B cell (primary cell): ENCODE results near the gene TBC1D2B. TPM values are rescaled to one million over a fixed set of nuclear protein-coding genes. Genes with fewer than 3 reads are reported as not detected.

Experiments
- ATAC-seq: fragments of 200-7000 bp; cut with Tn5 transposase; one replicate; pipeline ENCODE4 v1.10.0; 2021; ENCODE audit warnings: low read depth, mild to moderate bottlenecking, moderate number of reproducible peaks, moderate library complexity
- CTCF ChIA-PET: fragments of 350-600 bp; sonication (Branson Sonifier 250); formaldehyde crosslinking; loops from one replicate; lab custom pipeline; 2021; ENCODE audit warnings: antibody characterized with exemption, inconsistent platforms; lab: Charles Lee
- POLR2A ChIA-PET: fragments of 350-600 bp; sonication (Branson Sonifier 250); formaldehyde crosslinking; loops from one replicate; lab custom pipeline; 2021; ENCODE audit warnings: antibody characterized with exemption; lab: Charles Lee
- DNase-seq: peaks from one replicate; pipeline ENCODE4 v3.0.0; 2013
- H2AFZ ChIP-seq: 2 replicates; pipeline ENCODE4 v1.6.1; 2012; ENCODE audit warnings: mild to moderate bottlenecking, low read depth, low read length; ENCODE audit not compliant: insufficient read depth, poor library complexity, severe bottlenecking
- H3K27ac ChIP-seq, 2 donors: 1 replicate in 1 of 2; 2 replicates in 1 of 2; pipeline ENCODE4 v1.5.1; 2012 to 2013; ENCODE audit warnings: low read length in 2 of 2, mild to moderate bottlenecking in 2 of 2, moderate library complexity in 1 of 2
- H3K27me3 ChIP-seq, 4 experiments: fragments of 200-600 bp in 1 of 4; sonication (generic) in 1 of 4; replicated peaks in 1 of 4; 1 replicate in 2 of 4; 2 replicates in 2 of 4; pipeline versions ENCODE4 v1.6.1 to v1.7.0; 2013 to 2016; ENCODE audit warnings: low read length in 3 of 4, mild to moderate bottlenecking in 2 of 4, mixed read lengths in 1 of 4, moderate library complexity in 1 of 4; ENCODE audit not compliant: insufficient read depth in 4 of 4, control insufficient read depth in 3 of 4; ENCODE audit errors: control extremely low read depth in 1 of 4
- H3K36me3 ChIP-seq, 2 experiments: replicated peaks in 1 of 2; 1 replicate in 1 of 2; 2 replicates in 1 of 2; pipeline versions ENCODE4 v1.6.1 to v1.7.1; 2013; ENCODE audit warnings: low read length in 1 of 2; ENCODE audit not compliant: insufficient read depth in 2 of 2, control insufficient read depth in 1 of 2; ENCODE audit errors: control extremely low read depth in 1 of 2, extremely low read depth in 1 of 2
- H3K4me1 ChIP-seq, 2 donors: fragments of 200-600 bp in 1 of 2; sonication (generic) in 1 of 2; 1 replicate in 1 of 2; 2 replicates in 1 of 2; pipeline versions ENCODE4 v1.5.1 to v1.6.1; 2013 to 2017; ENCODE audit warnings: low read length in 2 of 2; ENCODE audit not compliant: control insufficient read depth in 2 of 2, insufficient read depth in 2 of 2
- H3K4me2 ChIP-seq: replicated peaks from 2 replicates; pipeline ENCODE3; 2012; ENCODE audit warnings: mild to moderate bottlenecking, low read depth, low read length; ENCODE audit not compliant: poor library complexity, severe bottlenecking
- H3K4me3 ChIP-seq, 5 experiments: fragments of 200-600 bp in 1 of 5; sonication (generic) in 1 of 5; 1 replicate in 3 of 5; 2 replicates in 2 of 5; pipeline versions ENCODE4 v1.5.1 to v1.7.0; 2011 to 2016; ENCODE audit warnings: low read length in 4 of 5, mild to moderate bottlenecking in 4 of 5, low read depth in 2 of 5, control low read depth in 1 of 5, moderate library complexity in 1 of 5; ENCODE audit not compliant: insufficient read depth in 1 of 5; ENCODE audit errors: control extremely low read depth in 1 of 5, extremely low read depth in 1 of 5
- H3K79me2 ChIP-seq: fragments of 200-600 bp; sonication (generic); one replicate; pipeline ENCODE4 v1.6.0; 2016; ENCODE audit warnings: low read length; ENCODE audit not compliant: control insufficient read depth, insufficient read depth
- H3K9ac ChIP-seq: fragments of 200-600 bp; sonication (generic); 2 replicates; pipeline ENCODE4 v1.6.1; 2017; ENCODE audit warnings: mild to moderate bottlenecking, low read length, moderate library complexity
- H3K9me3 ChIP-seq, 3 donors: one replicate each; pipeline versions ENCODE4 v1.6.1 to v1.7.1; 2013; ENCODE audit warnings: low read length in 2 of 3; ENCODE audit not compliant: control insufficient read depth in 2 of 3, insufficient read depth in 1 of 3; ENCODE audit errors: control extremely low read depth in 1 of 3
- H4K20me1 ChIP-seq: 2 replicates; pipeline ENCODE4 v1.6.0; 2012; ENCODE audit warnings: mild to moderate bottlenecking, low read length; ENCODE audit not compliant: insufficient read depth, control insufficient read depth, poor library complexity, severe bottlenecking
- H3K27ac Mint-ChIP-seq: one replicate; pipeline ENCODE4 v1.8.0; 2021; ENCODE audit warnings: mixed read lengths
- H3K27me3 Mint-ChIP-seq: one replicate; pipeline ENCODE4 v1.8.0; 2021; ENCODE audit warnings: mixed read lengths
- H3K4me1 Mint-ChIP-seq: one replicate; pipeline ENCODE4 v1.8.0; 2021; ENCODE audit warnings: mixed read lengths
- H3K4me3 Mint-ChIP-seq: one replicate; pipeline ENCODE4 v1.8.0; 2021; ENCODE audit warnings: mixed read lengths
- H3K9me3 Mint-ChIP-seq: one replicate; pipeline ENCODE4 v1.8.0; 2022; ENCODE audit warnings: mixed read lengths; ENCODE audit not compliant: insufficient read depth
- CTCF ChIP-seq: fragments of 200-600 bp; IDR thresholded peaks from one replicate; pipeline ENCODE4 v1.8.0; 2022; ENCODE audit warnings: antibody characterized with exemption, mild to moderate bottlenecking
- EZH2 ChIP-seq: IDR thresholded peaks from 2 replicates; pipeline ENCODE4 v1.6.1; 2012; ENCODE audit warnings: borderline replicate concordance, low read depth, mild to moderate bottlenecking, moderate library complexity, low read length; ENCODE audit not compliant: insufficient read depth, poor library complexity, severe bottlenecking
- WGBS: methylation state at CpG from one replicate; pipeline ENCODE4 v1.1.5; 2013; ENCODE audit warnings: missing lambda C conversion rate; ENCODE audit not compliant: insufficient coverage; 5-methylcytosine and 5-hydroxymethylcytosine counted together
- intact Hi-C: fragments of 100-400 bp; cut with micrococcal nuclease; formaldehyde crosslinking; loops from one replicate; pipeline ENCODE4 v1.10.0; 2022
- polyA plus RNA-seq: library from polyadenylated mRNA; depleted of rRNA; stranded (reverse); fragments of >200 nt; gene quantifications from 2 replicates; pipeline ENCODE4 v1.2.3, GENCODE V29; 2012
- total RNA-seq, 2 donors: library from RNA; stranded (reverse); fragments of 120-200 nt in 1 of 2; gene quantifications; 1 replicate in 1 of 2; 2 replicates in 1 of 2; pipeline versions ENCODE4 v1.2.3 to v1.2.4, GENCODE V29; 2013 to 2022

The TBC1D2B gene
- total and polyA plus RNA-seq, 2 donors (not counting 1 experiment from before 2014, with no cell fraction given): 8.5 to 26.1 TPM

- WGBS: 88% methylated on average over 5 of the region's 6 CpGs
Observed at GRCh38 chr15:78102741-78103140, 25.2 kb upstream of the TBC1D2B start.

GRCh38 chr15:78102211-78102610, 24.7 kb upstream of the TBC1D2B start:
- Histone ChIP-seq H3K27me3 (no peaks in the 10 kb centered on the region), H3K4me2 (no peak overlapping the region), H3K36me3 (no peaks in the 10 kb centered on the region), H3K4me1 (peaks cover 0 to 4% of the 10 kb centered on the region in 2 donors), H2AFZ (no peak overlapping the region), H3K79me2 (no peaks in the 10 kb centered on the region), H3K9me3 (peaks cover 0 to 3% (median 0%) of the 10 kb centered on the region in 3 donors), H3K9ac (no peak overlapping the region), H3K27ac (no peak overlapping the region), H4K20me1 (no peaks in the 10 kb centered on the region), H3K4me3 (no peak overlapping the region)
- DNase-seq (no peak), ATAC-seq (no peak)
- CTCF ChIA-PET: interaction anchor here (2.5 kb wide), 1 partner anchor 93 kb away, joined by 8 read pairs; no protein-coding TSS in a partner anchor
- intact Hi-C loops: no loop called here
- H3K4me3 Mint-ChIP-seq: no peak overlapping the region
- no peaks in the 10 kb centered on the region for H3K27me3 Mint-ChIP-seq
- no peaks in the 10 kb centered on the region for H3K9me3 Mint-ChIP-seq
- POLR2A ChIA-PET: no interaction called here
- H3K4me1 Mint-ChIP-seq: no peaks in the 10 kb centered on the region
- no peak overlapping the region for H3K27ac Mint-ChIP-seq
- no CpG with 5 or more reads among the region's 1 CpG for WGBS
- TF ChIP-seq EZH2 (no peak), CTCF (no peak)

More at GRCh38 chr15:78102741-78103140, 25.2 kb upstream of the TBC1D2B start:
- no peak overlapping the region for H3K4me2 ChIP-seq
- ATAC-seq (no peak), DNase-seq (no peak)
- intact Hi-C loops: no loop called here
- no peak overlapping the region for H3K27ac ChIP-seq
- H3K4me1 ChIP-seq: peaks cover 0 to 4% of the 10 kb centered on the region in 2 donors
- ChIA-PET POLR2A (interaction anchor here (0.6 kb wide), 1 partner anchor 46 kb away, joined by 3 read pairs; no protein-coding TSS in a partner anchor), CTCF (interaction anchor here (2.5 kb wide), 1 partner anchor 93 kb away, joined by 8 read pairs; no protein-coding TSS in a partner anchor)
- peaks cover 0 to 3% (median 0%) of the 10 kb centered on the region in 3 donors for H3K9me3 ChIP-seq
- H3K4me3 ChIP-seq: no peak overlapping the region
- Mint-ChIP-seq H3K9me3 (no peaks in the 10 kb centered on the region), H3K27me3 (no peaks in the 10 kb centered on the region), H3K4me1 (no peaks in the 10 kb centered on the region), H3K27ac (no peak overlapping the region), H3K4me3 (no peak overlapping the region)
- H4K20me1 ChIP-seq: no peaks in the 10 kb centered on the region
- H3K79me2 ChIP-seq: no peaks in the 10 kb centered on the region
- no peak overlapping the region for H3K9ac ChIP-seq
- H3K27me3 ChIP-seq: no peaks in the 10 kb centered on the region
- TF ChIP-seq EZH2: no peak
- no peak for TF ChIP-seq CTCF
- H3K36me3 ChIP-seq: no peaks in the 10 kb centered on the region
- no peak overlapping the region for H2AFZ ChIP-seq
